Neuronal stem cell (in vitro differentiated cells): ENCODE results near the gene SUSD3.

ENCODE experiments used
- DNase-seq: peaks from one replicate; pipeline ENCODE4 v3.0.0-alpha.2; 2013; ENCODE audit warnings: low spot score
- H2AFZ ChIP-seq: one replicate; pipeline ENCODE4 v1.6.1; 2013; ENCODE audit warnings: mild to moderate bottlenecking, low read length, inconsistent platforms
- H2AK5ac ChIP-seq: 2 replicates; pipeline ENCODE4 v1.6.1; 2013; ENCODE audit warnings: low read depth, mild to moderate bottlenecking, inconsistent platforms, low read length, moderate library complexity, mixed read lengths
- H2BK120ac ChIP-seq: 2 replicates; pipeline ENCODE4 v1.6.1; 2013; ENCODE audit warnings: low read depth, mild to moderate bottlenecking, inconsistent platforms, low read length, moderate library complexity, mixed read lengths
- H2BK12ac ChIP-seq: one replicate; pipeline ENCODE4 v1.6.1; 2013; ENCODE audit warnings: low read length, inconsistent platforms
- H2BK15ac ChIP-seq: 2 replicates; pipeline ENCODE4 v1.6.1; 2013; ENCODE audit warnings: mild to moderate bottlenecking, low read length, inconsistent platforms, mixed read lengths
- H2BK5ac ChIP-seq: one replicate; pipeline ENCODE4 v1.6.1; 2013; ENCODE audit warnings: inconsistent platforms, mild to moderate bottlenecking, low read length, moderate library complexity
- H3K14ac ChIP-seq: one replicate; pipeline ENCODE4 v1.6.1; 2013; ENCODE audit warnings: low read length, inconsistent platforms
- H3K18ac ChIP-seq: 2 replicates; pipeline ENCODE4 v1.6.1; 2013; ENCODE audit warnings: low read length, inconsistent platforms
- H3K23ac ChIP-seq: 2 replicates; pipeline ENCODE4 v1.6.1; 2013; ENCODE audit warnings: low read depth, mild to moderate bottlenecking, mixed read lengths, low read length, inconsistent platforms; ENCODE audit not compliant: poor library complexity
- H3K27ac ChIP-seq: replicated peaks from 3 replicates; pipeline ENCODE4 v1.5.1; 2013; ENCODE audit warnings: low read length, inconsistent platforms
- H3K27me3 ChIP-seq, 3 experiments: 2 replicates each; pipeline ENCODE4 v1.6.1; 2013; ENCODE audit warnings: low read length in 3 of 3, mild to moderate bottlenecking in 2 of 3, inconsistent platforms in 1 of 3, low read depth in 1 of 3, mixed read lengths in 1 of 3, moderate library complexity in 1 of 3; ENCODE audit not compliant: control insufficient read depth in 3 of 3, insufficient read depth in 3 of 3
- H3K36me3 ChIP-seq, 2 donors: replicated peaks in 1 of 2; 2 replicates each; pipeline ENCODE4 v1.6.1; 2013; ENCODE audit warnings: low read length in 2 of 2; ENCODE audit not compliant: control insufficient read depth in 2 of 2, insufficient read depth in 2 of 2
- H3K4ac ChIP-seq: 2 replicates; pipeline ENCODE4 v1.6.1; 2013; ENCODE audit warnings: inconsistent platforms, mild to moderate bottlenecking, low read length, moderate library complexity
- H3K4me1 ChIP-seq, 2 donors: 1 replicate in 1 of 2; 2 replicates in 1 of 2; pipeline ENCODE4 v1.6.1; 2013; ENCODE audit warnings: low read length in 2 of 2, low read depth in 1 of 2; ENCODE audit not compliant: control insufficient read depth in 2 of 2, insufficient read depth in 1 of 2
- H3K4me2 ChIP-seq: one replicate; pipeline ENCODE4 v1.6.1; 2013; ENCODE audit warnings: mild to moderate bottlenecking, low read length, inconsistent platforms; ENCODE audit not compliant: insufficient read depth, poor library complexity, severe bottlenecking
- H3K4me3 ChIP-seq, 2 donors: 2 replicates each; pipeline ENCODE4 v1.5.1; 2013; ENCODE audit warnings: low read length in 2 of 2, mild to moderate bottlenecking in 2 of 2, inconsistent platforms in 1 of 2, moderate library complexity in 1 of 2
- H3K79me1 ChIP-seq: one replicate; pipeline ENCODE4 v1.6.1; 2013; ENCODE audit warnings: low read depth, mild to moderate bottlenecking, inconsistent platforms, low read length, moderate library complexity
- H3K9ac ChIP-seq: one replicate; pipeline ENCODE4 v1.6.1; 2013; ENCODE audit warnings: mild to moderate bottlenecking, low read depth, low read length, inconsistent platforms; ENCODE audit not compliant: poor library complexity
- H3K9me3 ChIP-seq, 2 donors: replicated peaks in 1 of 2; 2 replicates each; pipeline versions ENCODE3 to v1.6.1; 2013; ENCODE audit warnings: low read length in 2 of 2, mild to moderate bottlenecking in 2 of 2, inconsistent platforms in 1 of 2, low read depth in 1 of 2, mixed read lengths in 1 of 2, moderate library complexity in 1 of 2; ENCODE audit not compliant: control insufficient read depth in 2 of 2, insufficient read depth in 1 of 2
- H4K8ac ChIP-seq: one replicate; pipeline ENCODE4 v1.6.1; 2013; ENCODE audit warnings: low read depth, mild to moderate bottlenecking, inconsistent platforms, low read length, moderate library complexity
- H4K91ac ChIP-seq: one replicate; pipeline ENCODE4 v1.6.1; 2013; ENCODE audit warnings: low read length, low read depth, mild to moderate bottlenecking, inconsistent platforms; ENCODE audit not compliant: poor library complexity
- WGBS, 2 donors: extraction: QIAGEN DNeasy Blood & Tissue Kit; methylation state at CpG; one replicate each; pipeline ENCODE4 v1.1.7; 2013; ENCODE audit warnings: missing lambda C conversion rate in 2 of 2, mixed read lengths in 1 of 2; ENCODE audit not compliant: insufficient read length in 2 of 2, insufficient replicate concordance in 1 of 2; ENCODE audit errors: extremely low coverage in 2 of 2; 5-methylcytosine and 5-hydroxymethylcytosine counted together

The SUSD3 gene

DNA sequence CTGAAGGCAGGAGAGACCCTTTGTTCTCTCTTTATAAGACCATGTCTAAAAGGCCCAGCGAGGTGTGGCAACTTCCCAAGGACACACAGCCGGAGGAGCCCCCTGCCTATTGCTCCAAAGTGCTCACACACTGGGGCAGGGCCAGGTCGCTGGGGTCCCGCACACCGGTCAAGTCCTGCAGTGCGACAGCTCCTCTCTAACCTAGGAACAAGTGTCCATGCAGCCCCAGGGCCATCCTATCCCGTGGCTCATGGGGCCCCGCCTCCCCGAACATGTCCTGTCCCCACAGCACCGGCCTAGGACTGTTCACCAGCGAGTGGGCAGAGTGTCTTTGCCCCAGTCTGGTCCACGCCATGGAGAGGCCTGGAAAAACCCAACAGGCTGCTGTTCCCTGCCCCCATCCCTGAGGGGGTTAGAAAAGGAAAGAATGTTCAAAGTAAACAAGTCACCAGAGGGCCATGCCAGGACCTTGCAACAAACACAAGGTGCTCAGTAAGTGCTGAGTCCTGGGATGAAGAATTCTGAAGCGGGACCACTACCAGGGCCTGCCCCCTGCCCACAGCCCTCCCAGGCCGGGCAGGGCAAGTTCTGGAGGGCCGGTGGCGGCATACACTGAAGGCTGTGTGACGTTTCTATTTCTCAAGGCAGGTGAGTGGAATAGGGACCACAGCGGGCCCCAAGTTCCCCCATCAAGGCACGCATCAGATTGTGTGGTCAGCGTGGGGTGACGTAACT lies 74.6 kb downstream of the SUSD3 start:
- no peak overlapping the region for H4K91ac ChIP-seq
- no peak overlapping the region for H2BK120ac ChIP-seq
- H2BK12ac ChIP-seq: no peak overlapping the region
- peak overlapping the region; percentile 94 for H3K18ac ChIP-seq
- peaks cover 0 to 8% (median 8%) of the 10 kb centered on the region in 3 experiments for H3K27me3 ChIP-seq
- no peak overlapping the region for H4K8ac ChIP-seq
- peak overlapping the region; percentile 36 for H2AK5ac ChIP-seq
- peak overlapping the region; percentile 93 for H3K4me2 ChIP-seq
- no peak overlapping the region for H3K27ac ChIP-seq
- no peak overlapping the region for H3K4ac ChIP-seq
- no peaks in the 10 kb centered on the region for H3K9me3 ChIP-seq
- peak overlapping the region; percentile 98 for H2AFZ ChIP-seq
- no peak overlapping the region for H3K23ac ChIP-seq
- no peak for DNase-seq
- no peak overlapping the region for H2BK15ac ChIP-seq
- peaks cover 13 to 17% of the 10 kb centered on the region in 2 donors for H3K4me1 ChIP-seq
- no peaks in the 10 kb centered on the region for H3K36me3 ChIP-seq
- no CpG with 5 or more reads among the region's 21 CpGs for whole genome bisulfite sequencing, 2 donors
- peak overlapping the region; percentile 75 for H3K9ac ChIP-seq
- H3K4me3 ChIP-seq: peak overlapping the region; percentile 73 to 91
- H3K14ac ChIP-seq: no peak overlapping the region
- peaks cover 9% of the 10 kb centered on the region for H3K79me1 ChIP-seq
- H2BK5ac ChIP-seq: peak overlapping the region; percentile 75

GRCh38 chr9:93133681-93134014 lies 75.1 kb downstream of the SUSD3 start:
- H2BK12ac ChIP-seq: no peak overlapping the region
- peak overlapping the region; percentile 98 for H2AFZ ChIP-seq
- H3K27me3 ChIP-seq: peaks cover 0 to 8% (median 8%) of the 10 kb centered on the region in 3 experiments
- peak overlapping the region; percentile 96 for H3K9ac ChIP-seq
- peaks cover 7% of the 10 kb centered on the region for H3K79me1 ChIP-seq
- H3K14ac ChIP-seq: no peak overlapping the region
- H3K27ac ChIP-seq: peak overlapping the region; percentile 59
- H3K4ac ChIP-seq: peak overlapping the region; percentile 20
- H4K91ac ChIP-seq: no peak overlapping the region
- no peaks in the 10 kb centered on the region for H3K36me3 ChIP-seq
- H4K8ac ChIP-seq: no peak overlapping the region
- no CpG with 5 or more reads among the region's 34 CpGs for WGBS, 2 donors
- peak overlapping the region; percentile 94 for H3K18ac ChIP-seq
- H3K4me1 ChIP-seq: peaks cover 13 to 17% of the 10 kb centered on the region in 2 donors
- H3K4me2 ChIP-seq: peak overlapping the region; percentile 93
- peak overlapping the region; percentile 73 to 91 for H3K4me3 ChIP-seq
- H2BK5ac ChIP-seq: peak overlapping the region; percentile 75
- H2BK15ac ChIP-seq: no peak overlapping the region
- H2AK5ac ChIP-seq: no peak overlapping the region
- H3K9me3 ChIP-seq: peaks cover 0 to 3% of the 10 kb centered on the region in 2 donors
- H3K23ac ChIP-seq: peak overlapping the region; percentile 62
- H2BK120ac ChIP-seq: no peak overlapping the region
- DNase-seq: peak; percentile 59

- Histone ChIP-seq H2BK120ac (no peak within 1 kb of the TSS), H3K27me3 (peaks cover 0 to 8% (median 8%) of the 10 kb centered on the region in 3 experiments), H2BK15ac (peak within 1 kb of the TSS; percentile 46), H2AFZ (peak within 1 kb of the TSS; percentile 98), H2BK12ac (peak within 1 kb of the TSS; percentile 33), H3K18ac (peak within 1 kb of the TSS; percentile 94), H3K4me2 (peak within 1 kb of the TSS; percentile 93), H3K14ac (no peak within 1 kb of the TSS), H3K27ac (peak within 1 kb of the TSS; percentile 59), H3K4ac (peak within 1 kb of the TSS; percentile 20), H4K8ac (no peak within 1 kb of the TSS), H2AK5ac (peak within 1 kb of the TSS; percentile 73), H3K36me3 (no peaks in the 10 kb centered on the region), H3K9me3 (peaks cover 0 to 3% of the 10 kb centered on the region in 2 donors), H3K4me3 (peak within 1 kb of the TSS; percentile 73 to 91), H3K23ac (peak within 1 kb of the TSS; percentile 62), H4K91ac (no peak within 1 kb of the TSS), H3K9ac (peak within 1 kb of the TSS; percentile 96), H2BK5ac (peak within 1 kb of the TSS; percentile 75), H3K79me1 (peaks cover 7% of the 10 kb centered on the region), H3K4me1 (peaks cover 13 to 17% of the 10 kb centered on the region in 2 donors)
- no CpG with 5 or more reads among the region's 78 CpGs for WGBS, 2 donors
- peak; percentile 76 for DNase-seq
These were observed 75.7 kb downstream of the SUSD3 start, which contains the start of gene NINJ1 for GRCh38 chr9:93134015-93134739. Gene NINJ1 (minus strand): TSS chr9:93134251. CDS start chr9:93134217, 34 bp downstream.
